AG20443 (cell line): ENCODE measurements around the gene PIMREG.
A peak's percentile ranks its signal among the peaks of the same experiment; 100 is the strongest.

ENCODE experiments used
- DNase-seq: peaks from one replicate; pipeline ENCODE4 v3.0.0; 2012; ENCODE audit warnings: low spot score, mixed read lengths

The PIMREG gene

DNA sequence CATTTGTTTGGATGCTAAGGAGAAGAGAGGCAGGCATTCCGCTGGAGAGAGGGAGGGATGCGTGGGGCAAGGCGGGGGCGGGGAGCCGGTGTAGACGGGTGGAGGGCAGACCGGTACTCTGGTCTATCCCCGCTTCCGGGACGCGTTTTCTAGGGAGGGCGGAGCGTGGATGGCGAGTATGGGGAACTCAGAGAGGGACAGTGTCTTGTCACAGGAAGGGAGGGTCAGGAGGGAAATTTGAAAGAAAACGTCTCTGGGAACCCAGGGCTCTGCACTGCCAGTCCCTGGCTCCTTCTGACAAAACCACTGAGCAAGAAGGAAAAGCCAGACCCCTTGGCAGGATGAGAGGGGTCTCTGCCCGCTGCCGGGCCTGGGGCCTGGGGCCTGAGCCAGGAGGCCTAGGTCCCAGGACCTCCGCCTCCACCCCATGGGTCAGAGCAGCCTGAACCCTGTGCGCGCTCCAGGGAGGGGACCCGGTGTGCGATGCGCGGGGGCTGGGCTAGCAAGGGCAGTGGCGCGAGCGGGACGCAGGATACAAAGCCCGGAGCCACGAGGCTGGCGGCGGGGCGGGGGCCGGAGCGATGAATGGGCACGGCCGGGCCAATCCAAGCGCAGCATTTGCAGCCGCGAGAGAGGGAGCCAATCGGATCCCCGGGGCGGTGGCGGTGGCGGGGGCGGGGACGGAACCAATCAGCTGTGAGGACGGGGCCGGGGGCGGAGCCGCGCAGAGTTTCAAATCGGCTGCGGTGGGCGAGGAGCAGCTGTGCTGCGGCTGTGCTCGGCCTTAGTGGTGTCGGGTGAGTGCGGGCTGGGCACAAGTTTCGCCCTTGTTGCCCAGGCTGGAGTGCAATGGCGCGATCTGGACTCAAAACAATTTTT, at the start of gene PIMREG:
Gene PIMREG (plus strand): TSS at position 764 of the 879 bp plus-strand sequence. CDS start 656 bp downstream, outside the sequence.
- peak; percentile 99 for DNase-seq

DNA sequence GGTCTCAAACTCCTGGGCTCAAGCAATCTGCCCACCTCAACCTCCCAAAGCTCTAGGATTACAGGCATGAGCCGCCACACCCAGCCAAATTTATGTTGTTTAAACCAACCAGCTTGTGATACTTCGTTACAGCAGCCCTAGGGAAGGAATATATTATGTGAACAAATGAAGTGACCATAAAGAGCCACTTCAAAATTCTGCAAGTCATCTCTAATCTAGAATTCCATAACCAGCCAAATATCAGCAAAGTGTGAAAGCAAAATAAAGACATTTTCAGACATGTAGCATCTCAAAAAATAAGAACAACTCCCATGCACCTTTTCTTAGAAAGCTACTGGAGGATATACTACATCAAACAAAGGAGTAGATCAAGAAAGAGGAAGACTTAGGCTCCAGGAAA, 45.3 kb upstream of the PIMREG start:
- DNase-seq, result no peak

- DNase-seq, result no peak
Observed at GRCh38 chr17:6402258-6402657, 42.0 kb upstream of the PIMREG start.

DNA sequence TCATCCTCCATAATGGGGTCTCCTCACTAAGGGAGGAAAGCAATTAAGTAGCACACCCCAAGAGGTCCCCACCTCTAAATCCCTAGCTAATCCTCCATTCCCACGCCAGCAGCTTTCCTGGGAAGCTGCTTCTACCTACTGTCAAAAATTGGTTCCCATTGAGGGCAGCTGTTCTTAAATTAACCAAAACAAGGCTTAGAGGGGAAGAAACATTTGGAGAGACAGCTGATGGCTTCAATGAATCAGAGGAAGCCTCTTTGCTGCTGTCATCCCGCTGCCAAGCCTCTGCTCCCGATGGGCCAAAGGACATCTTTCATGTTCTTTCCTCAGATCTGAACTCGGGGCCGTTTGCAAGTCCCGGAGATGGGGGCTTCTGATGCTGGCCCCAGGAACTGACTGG, 36.0 kb upstream of the PIMREG start:
- no peak for DNase-seq

DNA sequence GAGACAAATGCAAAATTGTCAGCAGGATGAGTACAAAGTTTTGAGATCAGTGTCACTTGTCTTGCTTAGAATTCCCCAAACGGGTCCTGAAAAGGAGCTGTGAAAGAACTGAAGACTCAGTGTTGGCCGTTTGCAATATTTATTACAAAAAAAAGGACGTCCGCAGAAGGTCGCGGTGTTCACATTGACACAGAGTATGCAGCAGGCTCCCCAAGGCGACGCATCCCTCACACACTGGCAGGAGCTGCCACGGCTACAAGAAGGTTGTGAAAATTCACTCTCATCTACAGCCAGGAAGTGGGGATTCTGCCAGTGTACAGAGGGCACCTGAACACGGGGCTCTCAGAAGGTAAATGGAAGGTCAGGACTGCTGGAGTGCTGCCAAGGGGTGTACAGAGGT, 35.5 kb upstream of the PIMREG start:
- DNase-seq, result no peak

- DNase-seq, result peak; percentile 34
Observed at GRCh38 chr17:6413065-6413464, 31.2 kb upstream of the PIMREG start.

- DNase-seq, result no peak
Observed at GRCh38 chr17:6415616-6416015, 28.6 kb upstream of the PIMREG start.

DNA sequence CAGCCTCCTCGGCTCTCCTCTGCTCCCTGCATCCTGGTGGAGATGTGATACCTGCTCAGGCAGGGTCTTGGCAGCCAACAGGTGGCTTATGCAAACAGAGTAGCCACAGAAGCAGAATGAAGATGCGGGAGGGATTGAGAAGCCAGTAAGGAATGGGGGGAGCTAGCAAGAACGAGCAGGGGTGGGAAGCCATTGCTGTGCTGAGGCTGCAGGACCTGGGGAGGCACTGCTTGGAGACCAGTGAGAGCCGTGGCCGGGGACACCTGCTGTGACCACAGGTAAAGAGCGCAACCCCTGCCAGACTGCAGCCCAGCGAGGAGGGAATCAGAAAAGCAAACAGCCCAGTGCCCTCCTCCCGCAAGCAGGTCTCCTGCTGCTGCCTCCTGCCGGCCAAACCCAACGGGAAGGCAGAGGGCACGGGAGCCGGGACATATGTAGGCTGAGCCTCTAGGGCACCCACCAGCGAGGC, 24.0 kb upstream of the PIMREG start:
- peak; percentile 39 for DNase-seq

DNA sequence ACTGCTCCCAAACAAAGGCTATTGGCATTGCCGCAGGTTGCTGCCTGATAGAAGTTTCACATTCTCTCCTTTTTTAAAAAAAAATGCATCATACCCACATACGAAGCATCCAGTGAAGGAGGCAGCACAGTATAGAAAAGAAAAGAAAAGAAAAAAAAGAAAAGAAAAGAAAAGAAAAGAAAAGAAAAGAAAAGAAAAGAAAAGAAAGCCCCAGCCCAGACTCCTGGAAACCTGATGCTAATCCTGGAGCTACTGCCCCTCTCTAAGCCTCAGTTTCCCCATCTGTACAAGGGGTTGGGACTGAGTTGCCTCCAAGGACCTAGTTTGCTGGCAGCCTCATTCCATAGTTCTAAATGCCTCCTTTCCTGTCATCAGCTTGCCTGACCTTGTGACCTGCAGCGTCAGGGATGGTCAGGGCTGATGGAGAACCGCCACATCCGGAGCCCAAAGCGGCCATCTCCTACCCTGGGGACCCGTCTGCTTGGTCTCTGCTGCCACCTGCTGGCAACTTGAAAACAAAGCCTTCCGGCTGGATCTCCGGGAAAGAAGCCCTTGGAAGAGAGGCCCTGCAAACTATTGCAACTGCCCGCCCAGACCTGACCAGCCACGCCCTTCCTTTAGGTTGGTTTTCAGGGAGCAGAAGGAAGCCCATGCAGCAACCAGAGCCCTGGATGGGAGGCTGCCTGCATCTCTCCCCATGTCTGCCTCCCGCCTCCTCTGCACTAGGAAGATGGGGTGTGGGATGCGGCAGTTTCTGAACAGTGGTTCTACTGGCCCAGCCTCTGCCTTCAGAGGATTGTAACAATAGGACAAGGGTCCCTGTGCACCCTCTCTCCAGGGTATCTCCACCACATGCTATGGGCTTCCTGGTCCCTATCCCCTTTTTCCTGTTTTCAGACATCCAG, 22.3 kb upstream of the PIMREG start:
- DNase-seq, result peak; percentile 93

- no peak for DNase-seq
Observed at GRCh38 chr17:6422654-6423241, 21.5 kb upstream of the PIMREG start.

DNA sequence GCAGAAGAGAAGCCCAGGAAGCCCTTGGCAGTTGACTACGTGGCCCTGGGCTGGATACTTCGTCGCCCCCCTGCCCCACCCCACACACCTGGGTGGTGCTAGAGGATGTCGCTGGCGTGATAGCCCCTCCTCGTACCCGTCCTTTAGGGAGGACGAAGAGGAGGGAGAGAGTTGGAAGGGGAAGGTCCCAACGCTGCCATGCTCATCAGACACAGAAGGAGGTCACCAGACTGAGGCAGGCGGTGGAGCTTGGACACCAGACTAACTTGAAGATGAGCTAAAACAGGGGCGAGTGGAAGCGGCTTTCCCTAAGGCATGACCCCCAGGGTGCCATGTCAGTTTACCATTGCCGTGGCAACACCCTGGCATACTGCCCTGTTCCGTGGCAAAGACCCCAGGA, 20.3 kb upstream of the PIMREG start:
- no peak for DNase-seq

GRCh38 chr17:6425407-6425806, 18.8 kb upstream of the PIMREG start:
- no peak for DNase-seq

DNA sequence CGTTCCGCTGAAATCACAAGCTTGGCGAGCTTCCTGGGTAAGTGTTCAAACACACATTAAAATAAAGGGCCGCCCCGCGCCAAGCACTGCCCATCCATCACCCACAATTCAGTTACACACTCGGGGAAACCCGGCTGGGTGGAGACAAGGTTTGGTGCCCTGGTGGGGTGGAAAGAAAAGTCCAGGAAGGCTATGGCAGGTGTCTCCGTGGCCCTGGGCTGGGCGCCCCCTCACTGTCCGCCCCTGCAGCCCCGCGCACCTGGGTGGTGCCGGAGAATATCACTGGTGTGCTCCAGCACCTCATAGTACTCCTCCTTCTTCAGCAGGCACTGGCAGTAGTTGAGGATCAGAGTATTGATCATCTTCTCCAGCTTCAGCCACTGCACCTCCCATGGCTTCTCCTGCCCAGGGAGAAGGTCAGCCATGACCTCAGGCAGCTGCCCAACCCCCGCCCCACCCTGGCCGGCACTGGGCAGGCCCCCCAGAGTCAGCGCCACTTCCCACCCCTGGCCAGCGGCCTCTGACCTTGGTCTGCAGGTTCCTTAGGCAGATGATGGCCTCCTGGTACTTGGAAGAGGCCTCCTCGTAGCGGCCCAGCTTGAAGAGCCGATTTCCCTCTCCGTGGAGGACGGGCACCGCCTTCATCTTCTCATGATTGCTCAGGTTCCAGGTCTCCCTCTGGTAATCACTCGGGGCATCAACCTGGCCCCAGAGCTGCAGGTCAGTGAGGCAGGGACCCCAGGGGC, 17.7 kb upstream of the PIMREG start:
- no peak for DNase-seq

DNA sequence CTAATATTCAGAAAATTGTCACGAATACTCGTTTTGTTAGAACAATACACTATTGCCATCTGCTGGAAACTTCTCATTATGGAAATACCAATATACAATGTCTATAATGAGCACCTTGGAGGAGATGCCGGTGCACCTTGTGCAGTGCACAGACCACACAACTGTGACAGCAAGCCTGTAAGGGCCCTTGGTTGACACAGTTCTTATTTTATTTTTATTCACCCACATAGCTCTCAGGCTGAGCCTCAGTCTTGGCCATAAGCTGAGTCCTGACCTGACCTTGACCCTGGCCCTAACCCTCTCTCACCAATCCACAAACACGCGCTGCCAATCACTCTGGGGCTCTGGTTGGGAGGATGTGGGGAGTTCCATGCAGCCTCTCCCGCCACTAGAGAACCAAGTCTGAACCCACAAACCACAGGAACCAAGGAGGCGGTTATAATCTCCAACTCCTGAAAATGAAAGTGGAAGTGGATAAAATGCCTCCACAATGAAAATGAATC, 16.9 kb upstream of the PIMREG start:
- peak; percentile 60 for DNase-seq

- no peak for DNase-seq
Observed at GRCh38 chr17:6428207-6428965, 15.9 kb upstream of the PIMREG start.

GRCh38 chr17:6429266-6429665, 15.0 kb upstream of the PIMREG start:
- DNase-seq, result no peak

DNA sequence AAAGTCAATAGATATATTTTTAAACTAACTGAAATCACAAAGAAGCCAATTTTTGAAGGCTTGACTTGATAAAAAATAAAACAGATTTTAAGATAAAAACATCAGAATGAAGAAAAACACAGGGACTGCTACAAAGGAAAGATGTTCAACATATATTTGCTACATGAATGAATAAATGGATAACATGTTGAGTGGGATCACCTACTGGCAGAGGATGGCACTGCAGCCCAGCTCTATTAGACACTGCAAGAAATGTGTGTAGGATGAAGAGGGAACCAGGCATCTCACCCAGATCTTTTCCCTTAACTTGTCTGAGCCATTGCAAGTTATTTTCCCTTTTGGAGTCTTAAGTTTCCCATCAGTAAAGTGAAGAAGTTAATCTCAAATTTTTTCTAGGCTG, 13.5 kb upstream of the PIMREG start:
- DNase-seq, result no peak

- no peak for DNase-seq
Observed at GRCh38 chr17:6435051-6435450, 9.2 kb upstream of the PIMREG start, which contains the start of gene AIPL1. Gene AIPL1 (minus strand): TSS chr17:6435121. CDS start chr17:6435104, 17 bp downstream.

- peak; percentile 90 for DNase-seq
Observed at GRCh38 chr17:6435968-6436367, 8.3 kb upstream of the PIMREG start.

DNA sequence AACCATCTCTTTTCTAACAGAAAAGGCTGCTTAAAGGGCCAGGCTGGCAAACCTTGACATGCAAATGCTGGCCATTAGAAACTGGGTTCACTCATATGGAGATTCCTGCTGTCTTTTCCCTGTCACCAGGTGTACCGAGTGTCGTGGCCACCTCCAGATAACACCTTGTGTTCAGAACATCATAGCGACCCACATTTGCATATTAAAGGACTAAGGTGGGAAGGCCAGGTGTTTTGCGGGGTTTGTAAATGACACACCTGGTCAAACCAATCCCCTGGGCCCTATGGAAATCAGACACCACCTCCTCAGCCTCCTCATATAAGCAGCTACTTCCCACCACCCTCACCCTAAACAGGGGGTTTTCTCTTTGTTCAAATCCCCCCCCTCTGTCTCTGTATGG, 6.8 kb upstream of the PIMREG start:
- no peak for DNase-seq

DNA sequence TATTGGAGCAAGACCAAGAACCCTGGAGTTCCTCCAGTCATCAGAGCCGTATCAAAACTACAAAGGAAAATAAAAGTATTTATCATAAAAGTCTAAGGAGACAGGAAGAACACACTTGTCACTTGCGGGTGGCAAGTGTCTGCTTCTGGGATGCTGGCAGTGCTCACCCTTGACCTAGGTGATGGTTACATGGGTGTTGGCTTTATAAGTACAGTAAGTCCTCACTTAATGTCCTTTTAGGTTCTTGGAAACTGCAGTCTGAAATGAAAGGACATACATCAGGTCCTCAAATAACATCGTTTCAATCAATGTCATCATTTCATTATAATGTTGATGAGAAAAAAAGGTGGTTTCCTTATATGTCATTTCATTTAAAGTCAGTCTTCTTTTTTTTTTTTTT, 6.3 kb upstream of the PIMREG start:
- DNase-seq, result no peak
